Measurements from ENCODE around the gene LSM3. TPM values are rescaled to one million over a fixed set of nuclear protein-coding genes. Genes with fewer than 3 reads are reported as not detected.

Gene LSM3
- total and polyA plus RNA-seq, 9 of the 15 experiments (the other 6 are each of a cell fraction or from before 2014, with no cell fraction given): 33.8 to 203 (median 61.2) TPM

DNA sequence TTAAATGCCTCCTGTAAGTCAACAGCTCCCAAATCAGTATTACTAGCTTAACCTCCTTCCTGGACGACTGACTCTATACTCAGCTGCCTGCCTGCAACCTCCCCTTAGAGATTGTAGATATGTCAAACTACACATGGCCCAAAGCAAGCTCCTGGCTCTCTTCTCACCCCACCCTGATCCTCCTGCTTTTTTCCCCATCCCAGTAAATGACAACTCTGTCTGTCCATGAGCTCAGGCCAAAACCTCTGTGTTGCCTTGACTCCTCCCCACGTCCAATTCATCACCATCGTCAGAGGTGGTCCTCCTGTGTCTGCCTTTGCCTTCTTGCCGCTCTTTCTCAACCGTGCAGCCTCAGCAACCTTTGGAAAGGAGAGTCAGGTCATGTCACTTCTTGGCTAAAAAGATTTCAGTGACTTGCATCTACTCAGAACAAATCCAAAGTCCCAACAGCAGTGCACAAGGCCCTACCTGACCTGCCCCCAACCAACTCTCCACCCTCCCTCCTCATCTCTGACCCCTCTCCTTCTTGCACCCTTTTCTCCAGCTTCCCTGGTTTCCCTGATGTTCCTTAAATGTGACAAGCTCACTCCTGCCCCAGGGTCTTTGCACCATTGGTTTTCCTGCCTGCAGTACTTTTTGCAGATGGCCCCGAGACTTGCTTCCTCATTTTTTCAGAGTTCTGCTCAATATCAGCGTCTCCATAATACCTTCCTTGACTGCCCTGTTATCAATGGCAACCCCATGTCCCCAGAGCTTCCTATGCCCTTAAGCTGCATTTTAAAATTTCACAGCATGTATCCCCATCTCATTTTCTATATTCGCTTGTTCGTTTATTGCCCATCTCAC lies 52.8 kb downstream of the LSM3 start (continued):
- TF ChIP-seq ZNF140 (CRISPR knock-in tag; IDR thresholded peaks at IDR 0.05) (no peak), ZNF609 (CRISPR knock-in tag; IDR thresholded peaks at IDR 0.05; ENCODE audit: borderline replicate concordance) (no peak), ZNF695 (CRISPR knock-in tag; IDR thresholded peaks at IDR 0.05) (no peak), GATA2 (CRISPR knock-in tag; IDR thresholded peaks at IDR 0.05) (peak; percentile 61; the same call in 1 of the 2 replicates), DMBX1 (CRISPR knock-in tag; IDR thresholded peaks at IDR 0.05; ENCODE audit: borderline replicate concordance) (peak; percentile 74), ZNF408 (CRISPR knock-in tag; IDR thresholded peaks at IDR 0.05; ENCODE audit: low read depth) (no peak), HNRNPLL (IDR thresholded peaks at IDR 0.05; ENCODE audit: low read depth, low read length, poor library complexity, severe bottlenecking) (no peak), ZNF507 (tag; conservative IDR thresholded peaks at IDR 0.05) (no peak), NBN (IDR thresholded peaks at IDR 0.05; ENCODE audit: low read depth) (no peak), KLF6 (CRISPR knock-in tag; IDR thresholded peaks at IDR 0.05; ENCODE audit: borderline replicate concordance) (peak; percentile 43; the same call in 1 of the 2 replicates), ZNF324 (CRISPR knock-in tag; IDR thresholded peaks at IDR 0.05) (no peak), U2AF1 (optimal IDR thresholded peaks at IDR 0.05; ENCODE audit: low read depth, low read length) (no peak), CEBPB (tag; IDR thresholded peaks at IDR 0.05) (no peak), HMGN3 (IDR thresholded peaks at IDR 0.05; ENCODE audit: borderline replicate concordance, extremely low read depth, insufficient read length, low read depth, low read length) (no peak), POLR3G (IDR thresholded peaks at IDR 0.05; ENCODE audit: extremely low read depth, insufficient read length, insufficient replicate concordance) (no peak)
- TF ChIP-seq, protein P1, sequence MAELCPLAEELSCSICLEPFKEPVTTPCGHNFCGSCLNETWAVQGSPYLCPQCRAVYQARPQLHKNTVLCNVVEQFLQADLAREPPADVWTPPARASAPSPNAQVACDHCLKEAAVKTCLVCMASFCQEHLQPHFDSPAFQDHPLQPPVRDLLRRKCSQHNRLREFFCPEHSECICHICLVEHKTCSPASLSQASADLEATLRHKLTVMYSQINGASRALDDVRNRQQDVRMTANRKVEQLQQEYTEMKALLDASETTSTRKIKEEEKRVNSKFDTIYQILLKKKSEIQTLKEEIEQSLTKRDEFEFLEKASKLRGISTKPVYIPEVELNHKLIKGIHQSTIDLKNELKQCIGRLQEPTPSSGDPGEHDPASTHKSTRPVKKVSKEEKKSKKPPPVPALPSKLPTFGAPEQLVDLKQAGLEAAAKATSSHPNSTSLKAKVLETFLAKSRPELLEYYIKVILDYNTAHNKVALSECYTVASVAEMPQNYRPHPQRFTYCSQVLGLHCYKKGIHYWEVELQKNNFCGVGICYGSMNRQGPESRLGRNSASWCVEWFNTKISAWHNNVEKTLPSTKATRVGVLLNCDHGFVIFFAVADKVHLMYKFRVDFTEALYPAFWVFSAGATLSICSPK (IDR thresholded peaks at IDR 0.05; ENCODE audit: borderline replicate concordance): no peak
- TF ChIP-seq, protein P2, sequence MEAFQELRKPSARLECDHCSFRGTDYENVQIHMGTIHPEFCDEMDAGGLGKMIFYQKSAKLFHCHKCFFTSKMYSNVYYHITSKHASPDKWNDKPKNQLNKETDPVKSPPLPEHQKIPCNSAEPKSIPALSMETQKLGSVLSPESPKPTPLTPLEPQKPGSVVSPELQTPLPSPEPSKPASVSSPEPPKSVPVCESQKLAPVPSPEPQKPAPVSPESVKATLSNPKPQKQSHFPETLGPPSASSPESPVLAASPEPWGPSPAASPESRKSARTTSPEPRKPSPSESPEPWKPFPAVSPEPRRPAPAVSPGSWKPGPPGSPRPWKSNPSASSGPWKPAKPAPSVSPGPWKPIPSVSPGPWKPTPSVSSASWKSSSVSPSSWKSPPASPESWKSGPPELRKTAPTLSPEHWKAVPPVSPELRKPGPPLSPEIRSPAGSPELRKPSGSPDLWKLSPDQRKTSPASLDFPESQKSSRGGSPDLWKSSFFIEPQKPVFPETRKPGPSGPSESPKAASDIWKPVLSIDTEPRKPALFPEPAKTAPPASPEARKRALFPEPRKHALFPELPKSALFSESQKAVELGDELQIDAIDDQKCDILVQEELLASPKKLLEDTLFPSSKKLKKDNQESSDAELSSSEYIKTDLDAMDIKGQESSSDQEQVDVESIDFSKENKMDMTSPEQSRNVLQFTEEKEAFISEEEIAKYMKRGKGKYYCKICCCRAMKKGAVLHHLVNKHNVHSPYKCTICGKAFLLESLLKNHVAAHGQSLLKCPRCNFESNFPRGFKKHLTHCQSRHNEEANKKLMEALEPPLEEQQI (IDR thresholded peaks at IDR 0.05): no peak

All from K562 (cell line).